SIG-M5 (cell line): ENCODE results near the gene AIG1.
"Not testable (repeated sequence)": the region's sequence is repeated elsewhere in the genome, so short reads cannot be mapped to it uniquely, and the experiment has no call there.

ENCODE experiments used
- DNase-seq: peaks from one replicate; lab custom pipeline; 2025; lab: John Stamatoyannopoulos, UW

Gene AIG1

GRCh38 chr6:143332153-143332845 lies 271.6 kb downstream of the AIG1 start:
- DNase-seq: no peak

DNA sequence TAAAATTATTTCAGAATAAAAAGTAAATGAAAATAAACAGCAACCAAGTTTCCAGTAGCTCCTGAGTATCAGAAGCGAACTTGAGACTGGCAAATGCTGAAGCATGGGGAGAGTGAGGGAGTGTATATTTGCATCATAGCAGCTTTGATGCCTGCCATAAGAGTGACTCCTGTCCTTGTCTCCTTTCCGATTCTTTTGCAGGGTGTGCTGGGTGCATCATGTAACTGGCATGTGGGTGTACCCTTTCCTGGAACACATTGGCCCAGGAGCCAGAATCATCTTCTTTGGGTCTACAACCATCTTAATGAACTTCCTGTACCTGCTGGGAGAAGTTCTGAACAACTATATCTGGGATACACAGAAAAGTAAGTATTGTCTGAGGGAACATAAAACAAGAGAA lies 272.4 kb downstream of the AIG1 start:
- DNase-seq: no peak

DNA sequence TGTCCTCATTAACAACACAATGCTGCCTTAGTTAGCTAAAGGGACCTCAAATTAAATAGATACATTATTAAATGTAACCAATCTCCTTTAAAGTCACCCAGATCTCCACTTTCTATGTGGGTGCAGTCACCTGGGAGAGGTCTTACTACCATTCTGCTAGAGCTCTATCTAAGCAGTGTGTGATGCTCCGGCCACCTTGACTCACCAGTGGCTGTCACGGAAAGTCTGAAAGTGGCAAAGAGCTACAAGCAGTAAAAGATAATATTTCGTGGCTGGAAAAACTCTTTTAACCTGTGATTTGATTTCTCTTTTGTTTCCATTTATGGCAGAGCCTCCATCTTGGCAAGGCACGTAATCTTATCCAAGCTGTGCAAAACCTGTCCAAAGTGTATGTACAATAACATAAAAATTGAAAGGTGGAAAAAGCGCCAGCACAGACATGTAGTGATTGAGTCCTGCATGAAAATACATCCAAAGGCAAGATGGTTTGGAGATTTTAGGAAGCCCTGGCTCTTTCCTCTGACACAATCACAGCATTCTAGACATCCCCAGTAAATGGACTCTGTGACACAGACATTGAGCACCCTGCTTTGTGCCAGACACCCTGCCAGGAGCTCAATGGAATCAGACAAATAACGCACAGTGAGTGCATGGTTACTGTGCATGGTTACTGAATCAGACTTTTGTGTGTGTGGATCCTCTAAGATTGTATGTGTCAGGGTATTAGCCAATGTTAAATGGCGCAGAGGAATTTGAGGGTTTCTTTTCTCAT lies 273.2 kb downstream of the AIG1 start:
- no peak for DNase-seq

DNA sequence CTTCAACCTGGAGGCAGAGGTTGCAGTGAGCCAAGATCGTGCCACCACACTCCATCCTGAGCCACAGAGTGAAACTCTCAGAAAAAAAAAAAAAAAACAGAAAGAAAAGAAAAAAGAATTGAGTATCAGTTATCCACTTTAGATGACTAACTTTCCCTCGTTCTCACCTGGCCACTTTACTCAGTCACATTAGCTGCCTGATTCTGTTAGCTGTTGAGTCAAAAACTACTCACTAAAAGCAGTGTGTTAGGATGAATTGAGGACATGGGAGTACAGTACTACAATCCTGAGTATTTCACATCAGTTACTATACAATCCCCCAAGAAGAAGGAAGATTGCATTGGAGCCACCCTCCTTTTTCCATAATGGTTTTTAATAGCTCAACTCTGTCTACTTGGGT lies 275.2 kb downstream of the AIG1 start:
- DNase-seq: no peak

GRCh38 chr6:143336446-143337152 lies 275.9 kb downstream of the AIG1 start:
- no peak for DNase-seq

- no peak for DNase-seq
Measured at GRCh38 chr6:143337201-143337949, 276.7 kb downstream of the AIG1 start.

DNA sequence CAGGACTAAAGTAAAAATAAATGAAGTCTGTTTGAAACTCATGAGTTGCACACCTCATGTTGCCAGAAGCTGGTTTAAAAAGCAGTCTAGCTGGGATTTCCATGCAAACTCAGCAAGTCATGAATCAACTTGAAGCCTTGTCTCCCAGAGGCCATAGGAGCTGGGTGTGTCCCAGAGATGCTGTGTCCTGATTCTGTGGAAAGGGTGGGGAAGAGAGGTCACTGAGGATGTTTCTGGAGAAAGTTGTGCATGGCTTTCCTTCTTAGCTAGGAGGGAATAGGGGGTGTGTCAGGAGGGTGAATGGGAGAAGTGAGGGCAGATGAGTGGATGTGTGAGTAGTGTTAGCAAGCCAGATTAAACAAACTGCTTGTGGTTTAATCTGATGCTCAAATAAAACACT lies 278.5 kb downstream of the AIG1 start:
- DNase-seq: no peak

GRCh38 chr6:143345477-143345876 lies 284.8 kb downstream of the AIG1 start:
- not testable (repeated sequence) for DNase-seq

DNA sequence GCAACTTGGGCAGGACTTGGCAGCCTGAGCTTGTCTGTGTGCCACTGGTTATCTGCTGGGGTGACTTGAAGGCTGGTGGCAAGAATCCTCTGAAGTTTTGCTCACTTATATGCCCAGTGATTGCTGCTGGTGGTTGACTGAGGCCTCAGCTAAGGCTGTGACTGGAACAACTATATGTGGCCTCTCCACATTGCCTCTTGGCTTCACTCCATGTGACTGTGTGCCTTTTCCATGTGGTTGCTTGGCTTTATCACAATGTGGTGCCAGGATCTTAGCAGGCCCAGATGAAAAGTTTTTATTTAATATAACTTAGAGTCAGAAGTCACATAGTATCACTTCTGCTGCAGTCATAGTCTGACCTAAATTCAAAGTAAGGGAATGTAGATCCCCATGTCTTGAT lies 285.3 kb downstream of the AIG1 start:
- no peak for DNase-seq

DNA sequence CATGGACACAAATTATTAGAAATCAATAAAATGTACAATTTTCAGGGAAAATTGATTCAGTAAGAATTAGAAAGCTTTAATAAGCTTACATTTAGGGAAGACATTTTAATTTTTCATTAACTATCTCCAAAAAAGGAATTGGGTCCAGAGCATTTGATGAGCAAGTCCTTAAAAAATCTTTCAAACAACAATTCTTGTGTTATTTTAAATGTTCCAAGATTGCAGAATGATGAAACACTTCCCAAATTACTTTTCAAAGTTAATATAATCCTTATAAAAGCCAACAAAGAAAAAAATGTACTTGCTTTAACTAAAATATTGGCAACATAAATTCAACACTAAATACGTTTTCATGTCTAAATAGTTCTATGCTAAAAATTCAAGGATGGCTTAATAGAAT lies 287.8 kb downstream of the AIG1 start:
- no peak for DNase-seq

DNA sequence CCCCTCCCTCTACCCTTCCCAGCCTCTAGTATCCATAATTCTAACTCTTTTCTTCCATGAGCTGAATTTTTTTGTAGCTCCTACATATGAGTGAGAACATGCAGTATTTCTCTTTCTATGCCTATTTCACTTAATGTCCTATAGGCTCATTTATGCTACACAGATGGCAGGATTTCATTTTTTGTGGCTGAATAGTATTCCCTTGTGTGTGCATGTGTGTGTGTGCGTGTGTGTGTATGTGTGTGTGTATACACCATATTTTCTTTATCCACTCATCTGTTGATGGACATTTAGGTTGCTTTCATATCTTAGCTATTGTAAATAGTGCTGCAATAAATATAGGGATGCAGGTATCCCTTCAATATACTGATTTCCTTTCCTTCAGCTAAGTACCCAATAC lies 288.8 kb downstream of the AIG1 start:
- no peak for DNase-seq

- no peak for DNase-seq
Measured at GRCh38 chr6:143356101-143356880, 295.6 kb downstream of the AIG1 start.

DNA sequence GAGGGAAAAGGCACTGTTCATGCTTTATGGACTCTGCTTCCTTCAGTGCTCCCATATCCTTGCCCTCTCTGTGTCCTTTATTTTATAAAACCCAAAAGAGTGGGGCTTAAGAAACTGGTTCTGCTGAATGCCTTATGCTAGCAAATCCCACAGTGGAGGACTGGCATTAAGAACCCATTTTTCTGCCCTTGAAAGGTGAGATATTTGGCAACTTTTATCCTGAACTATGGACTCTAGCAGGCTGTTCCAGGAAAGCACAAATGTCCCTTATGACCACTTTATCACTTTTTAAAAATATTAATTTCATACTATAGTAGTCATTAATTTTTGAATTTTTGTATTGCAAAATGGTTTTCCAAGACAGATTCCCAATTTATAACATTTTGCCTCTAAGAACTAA lies 296.5 kb downstream of the AIG1 start:
- no peak for DNase-seq

DNA sequence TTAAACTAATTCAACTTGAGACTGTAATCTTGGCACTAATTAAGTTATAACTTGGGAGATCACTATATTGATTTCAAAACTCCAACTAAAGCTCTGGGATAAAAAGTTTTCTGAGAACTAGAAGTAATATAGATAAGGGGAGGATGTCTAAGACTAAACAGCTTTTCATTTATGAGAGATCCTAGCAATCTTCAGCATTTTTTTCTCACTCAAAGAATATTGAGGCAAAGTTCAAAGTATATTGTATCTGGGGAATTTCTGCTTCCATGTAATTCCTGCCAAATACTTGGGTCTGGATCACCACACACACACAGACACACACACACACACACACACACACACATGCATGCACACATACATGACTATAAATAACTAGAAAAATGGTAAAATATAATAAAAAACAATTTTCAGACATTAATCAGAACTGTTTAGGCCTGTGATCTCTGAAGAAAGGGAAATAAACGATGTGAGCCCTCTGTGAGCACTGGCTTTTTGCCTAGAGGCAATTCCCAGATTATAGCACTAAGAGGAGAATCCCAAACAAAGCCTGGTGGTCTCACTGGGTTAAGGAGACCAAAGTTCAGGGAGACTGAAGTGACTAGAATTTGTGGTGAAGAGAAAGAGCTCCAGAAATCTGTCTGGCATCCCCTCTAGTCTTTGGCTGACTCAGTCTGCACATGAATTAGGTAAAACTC lies 297.0 kb downstream of the AIG1 start:
- DNase-seq: no peak

- DNase-seq: no peak
Measured at GRCh38 chr6:143361536-143362191, 301.0 kb downstream of the AIG1 start.

DNA sequence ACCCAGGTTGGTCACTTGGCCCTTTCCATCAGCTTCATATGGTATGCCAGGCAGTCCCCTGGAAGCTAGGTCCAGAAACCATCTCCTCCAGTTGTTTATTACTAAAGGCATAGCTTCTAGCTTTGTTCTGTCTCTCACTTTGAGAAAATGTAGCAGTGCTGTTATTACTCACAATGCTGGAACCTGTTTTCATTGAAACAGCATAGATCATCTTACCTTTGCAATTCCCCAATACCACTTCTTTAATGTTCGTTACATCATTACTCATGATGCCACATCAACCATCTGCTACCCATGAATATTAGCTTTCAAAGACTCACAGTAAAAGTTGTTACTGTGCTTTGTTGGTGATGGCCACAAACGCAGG lies 301.5 kb downstream of the AIG1 start:
- no peak for DNase-seq

DNA sequence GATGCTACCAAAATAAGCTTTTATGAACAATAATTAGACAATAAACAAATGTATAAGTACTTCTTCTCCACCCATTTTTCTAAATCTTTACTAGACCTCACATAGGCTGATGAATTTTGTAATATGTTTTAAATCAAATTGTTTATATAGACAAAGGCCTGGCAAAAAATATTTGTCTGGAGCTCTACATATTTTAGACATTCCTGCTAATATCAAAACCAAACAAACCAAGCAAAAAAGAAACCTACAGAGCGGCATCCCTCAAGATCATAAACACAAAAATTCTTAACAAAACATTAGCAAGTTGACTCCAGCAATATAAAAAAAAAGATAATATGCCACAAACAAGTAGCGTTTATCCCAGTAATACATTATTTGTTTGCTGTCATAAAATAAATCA lies 302.6 kb downstream of the AIG1 start:
- no peak for DNase-seq

DNA sequence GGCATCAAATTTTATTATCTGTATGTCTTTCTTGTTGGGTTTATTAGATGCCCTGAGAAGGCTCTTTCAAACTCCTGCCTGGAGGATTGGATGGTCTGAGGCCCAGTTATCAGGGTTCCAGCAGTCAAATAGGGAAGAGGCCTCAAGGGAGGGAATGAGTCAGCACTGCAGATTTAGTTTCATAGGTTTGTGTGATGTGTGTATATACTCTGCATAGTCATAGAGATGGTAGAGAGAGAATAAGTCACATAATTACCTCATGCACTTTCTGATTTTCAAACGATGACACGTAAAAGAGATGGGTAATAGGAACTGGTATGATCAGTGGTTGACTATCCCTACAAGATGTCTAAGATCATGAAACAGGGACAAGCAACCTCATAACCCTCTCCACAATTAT lies 307.7 kb downstream of the AIG1 start:
- no peak for DNase-seq

DNA sequence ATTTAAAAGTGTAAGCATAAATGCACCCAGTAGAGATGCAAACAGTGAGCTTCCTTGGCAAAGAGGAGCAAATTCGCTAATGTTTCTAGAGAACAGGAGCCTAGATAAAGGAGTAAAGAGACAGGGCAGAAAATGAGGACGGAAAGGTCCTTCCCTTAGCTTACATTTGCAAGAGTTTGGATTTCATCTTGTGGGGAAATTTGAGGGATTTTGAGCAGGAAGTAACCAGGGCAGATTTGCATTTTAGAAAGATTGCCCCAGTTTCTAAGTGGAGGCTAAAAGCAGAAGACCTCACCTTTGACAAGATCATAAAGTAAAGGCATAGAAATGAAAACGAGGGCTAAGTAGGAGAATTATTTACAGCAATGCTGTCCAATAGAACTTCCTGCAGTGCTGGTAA lies 309.3 kb downstream of the AIG1 start:
- DNase-seq: no peak

- no peak for DNase-seq
Measured at GRCh38 chr6:143370812-143371370, 310.2 kb downstream of the AIG1 start.
